ENCODE measurements around the gene C10orf105.

The C10orf105 gene

GRCh38 chr10:71719464-71720201, at the start of gene C10orf105:
C10orf105 (minus strand) TSS chr10:71719778; CDS start chr10:71716337, 3,441 bp downstream.
- no peak for DNase-seq

- DNase-seq = peak in 1 of 3 experiments; percentile 5
Measured at GRCh38 chr10:71767420-71768035, 48.0 kb upstream of the C10orf105 start.

- DNase-seq = peak in 1 of 3 experiments; percentile 18
Measured at GRCh38 chr10:71766717-71767419, 47.3 kb upstream of the C10orf105 start.

DNA sequence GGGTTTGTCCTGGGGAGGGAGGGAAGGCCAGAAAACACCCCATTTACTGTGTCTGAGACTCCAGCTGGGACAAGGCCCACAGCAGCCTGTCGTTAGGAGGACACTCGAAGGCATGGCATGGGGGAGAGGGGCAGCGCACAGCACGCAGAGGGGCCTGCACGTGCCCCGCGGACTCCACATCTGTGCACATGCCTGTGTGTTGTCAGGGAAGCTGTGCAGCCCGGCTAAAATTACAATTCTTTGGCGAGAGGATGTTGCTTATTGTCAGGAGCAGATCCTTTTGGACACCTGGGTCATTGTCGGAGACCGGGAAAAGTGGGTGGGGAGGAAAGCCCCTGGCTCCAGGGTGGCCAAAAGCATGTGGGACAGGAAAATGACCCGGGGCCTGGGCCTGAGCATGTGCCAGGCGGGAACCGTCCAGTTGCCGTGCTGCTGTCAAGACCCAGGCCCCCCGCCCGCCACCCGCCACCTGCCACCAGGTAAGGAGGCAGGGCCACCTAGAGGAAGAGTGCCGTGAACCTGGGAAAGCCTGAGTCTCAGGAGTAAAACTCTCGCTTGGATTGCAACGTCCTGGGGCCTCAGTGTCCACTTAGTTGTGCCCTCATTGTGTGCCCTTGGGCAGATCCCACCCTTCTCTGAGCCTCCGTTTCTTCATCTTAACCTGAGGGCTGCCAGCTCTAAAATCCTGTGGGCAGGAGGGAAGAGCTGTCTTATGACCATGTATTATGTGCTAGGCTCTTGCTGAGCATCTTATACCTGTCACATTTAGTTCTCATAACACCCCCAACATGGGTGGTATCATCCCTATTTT, 46.5 kb upstream of the C10orf105 start:
- DNase-seq = no peak

DNA sequence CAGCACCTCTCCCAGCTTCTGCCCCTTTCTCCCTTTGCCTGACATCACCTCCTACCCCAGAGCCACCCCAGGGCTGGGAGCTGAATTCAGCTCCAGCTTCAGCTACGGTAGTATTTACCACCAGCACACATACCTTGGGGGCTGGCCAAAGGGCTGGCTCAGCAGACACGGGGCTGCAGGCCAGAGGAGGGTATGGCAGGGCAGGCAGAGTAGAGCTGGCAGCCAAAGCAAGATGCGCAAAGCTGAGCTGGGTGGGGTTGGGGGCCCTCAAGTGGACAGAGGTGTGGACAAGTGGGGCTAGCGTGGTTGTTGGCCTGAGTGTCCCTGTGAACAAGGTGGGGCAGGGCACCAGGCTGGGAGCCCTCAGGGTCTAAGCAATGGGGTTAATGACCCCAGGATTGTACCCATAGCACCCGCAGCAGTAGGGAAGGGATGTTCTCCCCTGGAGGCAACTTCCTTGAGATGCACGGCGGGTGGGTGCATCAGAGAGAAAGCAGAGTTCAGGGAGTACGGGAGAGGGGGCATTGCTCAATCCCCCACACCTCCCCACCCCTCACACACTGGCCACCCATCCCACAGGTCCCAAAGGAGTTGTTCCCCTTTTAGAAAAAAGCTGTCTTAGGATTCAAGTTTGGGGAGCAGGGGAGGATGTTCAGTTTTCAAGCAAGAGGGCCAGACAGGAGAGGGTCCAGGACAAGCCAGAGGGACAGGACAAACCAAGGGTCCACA, 45.8 kb upstream of the C10orf105 start:
- DNase-seq = no peak

DNA sequence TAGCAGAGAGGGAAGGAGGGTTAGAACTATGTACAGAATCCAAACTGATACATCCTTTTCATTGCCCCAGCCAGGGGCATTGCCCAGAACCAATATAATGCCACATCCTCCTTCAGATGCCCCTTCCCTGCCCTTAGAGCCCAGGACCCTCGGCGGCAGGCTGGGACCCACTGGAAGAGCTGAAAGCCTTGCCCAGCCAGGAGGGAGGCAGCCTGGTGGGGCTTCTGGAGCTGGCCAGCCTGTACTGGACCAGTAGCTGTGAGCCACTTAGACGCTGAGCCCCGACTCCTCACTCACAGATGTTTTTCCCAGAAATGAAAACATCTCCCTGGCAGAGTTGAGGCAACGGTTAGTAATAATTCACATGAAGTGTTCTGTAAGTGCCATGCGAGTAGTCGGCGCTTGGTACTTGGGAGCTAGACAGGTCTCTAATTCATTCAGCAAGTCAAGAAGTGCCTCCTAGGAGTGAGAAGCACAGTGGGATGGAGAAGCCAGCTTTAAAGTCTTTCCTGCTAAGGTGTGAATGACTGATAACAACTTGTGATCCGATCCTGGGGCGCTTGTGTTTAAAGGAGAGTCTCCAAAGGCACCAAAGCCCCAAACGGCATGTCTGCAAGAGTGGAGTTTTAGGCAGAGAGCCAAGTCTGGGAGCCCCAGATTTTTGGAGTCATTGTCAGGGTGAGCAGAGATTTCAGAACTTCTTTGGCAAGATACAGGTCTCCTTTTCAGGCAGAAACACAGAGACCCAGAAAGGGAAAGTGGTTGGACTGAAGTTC, 44.0 kb upstream of the C10orf105 start:
- DNase-seq = peak in 1 of 3 experiments; percentile 34

DNA sequence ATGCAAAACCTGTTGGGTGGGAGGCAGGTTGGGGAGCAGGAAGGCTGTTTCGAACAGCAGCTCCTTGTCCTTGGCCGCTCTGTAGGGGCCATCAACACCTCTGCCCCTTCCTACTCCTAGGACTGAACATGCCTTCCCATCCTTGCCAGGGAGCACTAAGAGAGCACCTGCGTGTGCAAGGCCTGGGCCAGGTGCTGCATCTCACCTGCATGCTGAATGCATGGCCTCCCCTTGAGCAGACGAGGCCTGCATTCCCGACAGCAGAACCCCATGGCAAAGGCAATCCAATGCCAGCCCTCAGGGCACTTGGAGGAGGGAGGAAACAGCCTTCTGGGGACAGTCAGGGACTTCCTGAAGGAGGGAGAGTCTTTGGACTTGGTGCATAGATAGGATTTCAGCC, 42.7 kb upstream of the C10orf105 start:
- DNase-seq = no peak

DNA sequence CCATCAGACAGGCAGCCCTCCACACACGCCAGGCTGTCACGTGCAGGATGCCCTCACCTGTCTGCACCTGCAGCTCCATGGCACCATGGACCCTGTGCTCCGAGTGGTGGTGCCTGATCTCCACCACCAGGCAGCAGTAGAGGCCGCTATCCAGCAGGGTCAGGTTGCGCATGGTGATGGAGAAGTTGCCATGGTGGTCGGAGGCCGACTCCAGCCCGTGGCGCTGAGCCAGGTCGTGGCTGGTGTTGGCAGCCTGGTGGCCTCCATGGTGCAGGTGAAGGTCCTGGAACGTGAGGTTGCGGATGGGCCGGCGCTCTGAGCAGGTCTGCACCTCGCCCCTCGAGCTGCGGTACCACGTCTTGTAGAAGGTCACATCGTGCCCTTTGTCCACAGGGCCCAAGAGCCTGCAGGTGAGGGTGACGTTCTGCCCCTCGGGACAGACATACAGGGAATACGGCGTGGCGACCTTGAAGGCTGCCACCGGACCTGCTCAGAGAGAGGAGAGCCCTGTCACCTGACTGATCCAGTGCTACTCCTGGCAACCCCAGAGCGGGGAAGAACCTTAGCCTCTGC, 42.0 kb upstream of the C10orf105 start:
- DNase-seq = no peak

GRCh38 chr10:71761105-71761511, 41.5 kb upstream of the C10orf105 start:
- no peak for DNase-seq

GRCh38 chr10:71757399-71757922, 37.9 kb upstream of the C10orf105 start:
- DNase-seq = no peak

DNA sequence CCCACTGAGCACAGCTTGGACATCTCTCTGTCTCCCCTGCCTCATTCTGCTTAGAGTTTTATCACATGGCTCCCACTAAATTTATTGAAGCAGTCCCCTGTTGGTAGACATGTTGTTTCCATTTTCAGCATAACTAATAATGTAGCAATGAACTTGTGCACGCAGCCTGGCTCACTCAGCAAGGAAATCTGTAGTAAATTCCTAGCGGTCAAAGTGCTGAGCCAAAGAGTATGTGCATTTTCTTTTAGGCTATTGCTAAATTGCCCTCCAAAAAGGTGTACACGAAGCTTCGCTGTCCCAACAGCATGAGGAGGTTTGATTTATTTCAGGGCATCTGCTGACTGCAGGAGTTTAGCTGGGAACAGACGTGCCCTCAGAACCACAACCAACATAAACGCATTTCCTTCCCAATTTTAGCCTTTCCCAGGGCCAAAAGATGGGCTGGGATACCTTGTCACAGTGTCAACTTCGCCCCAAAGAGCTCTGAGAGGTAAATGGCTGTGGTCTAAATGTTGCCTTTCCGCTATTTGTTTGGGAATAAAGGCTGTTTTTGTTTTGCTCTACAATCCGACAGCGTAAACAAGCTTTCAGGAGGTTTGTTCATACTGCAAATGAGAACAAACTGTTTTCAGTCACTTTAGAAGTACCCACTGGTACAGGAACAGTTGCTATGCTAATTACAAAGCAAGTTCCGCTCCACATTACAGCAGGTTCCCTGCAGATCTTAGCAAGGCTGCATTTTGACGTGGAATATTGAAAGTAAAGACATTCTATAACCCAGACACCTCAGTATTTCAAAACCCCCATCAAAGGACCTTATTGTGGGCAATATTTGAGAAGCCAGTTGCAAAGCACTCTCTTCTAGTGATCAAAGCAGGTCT, 37.0 kb upstream of the C10orf105 start:
- no peak for DNase-seq

DNA sequence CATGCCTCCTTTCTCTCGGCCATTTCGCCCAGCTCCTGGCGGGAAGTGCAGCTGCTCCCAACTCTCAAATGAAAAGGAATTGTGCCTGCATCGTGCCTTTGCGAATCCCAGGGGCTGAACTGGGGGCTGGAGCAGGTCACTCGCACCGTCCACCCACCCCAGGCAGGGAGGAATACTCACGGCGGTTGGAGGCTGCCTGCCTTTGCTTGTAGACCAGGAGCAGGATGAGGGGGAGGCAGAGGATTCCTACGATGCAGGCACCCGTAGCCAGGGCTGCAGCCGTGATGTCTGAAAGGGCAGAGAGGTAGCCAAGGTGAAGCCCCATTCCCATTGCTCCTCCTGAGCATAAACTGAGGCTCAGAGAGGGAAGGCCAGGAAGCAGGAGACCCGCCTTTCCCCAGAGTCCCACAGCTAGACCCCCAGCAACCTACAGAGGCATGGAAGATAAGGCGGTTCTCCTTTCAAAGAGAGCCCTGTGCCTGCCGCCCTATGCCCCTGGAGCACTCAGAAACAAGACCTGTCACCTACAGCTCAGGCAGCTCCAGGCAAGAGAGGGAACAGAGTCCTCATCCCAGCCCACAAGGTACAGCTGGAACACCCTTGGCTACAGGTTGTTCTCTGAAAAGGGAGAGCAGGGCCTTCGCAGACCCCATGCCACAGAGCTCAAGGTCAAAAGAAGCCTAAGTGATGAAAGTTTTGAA, 35.8 kb upstream of the C10orf105 start:
- no peak for DNase-seq

GRCh38 chr10:71754562-71754961, 35.0 kb upstream of the C10orf105 start:
- no peak for DNase-seq

- DNase-seq = no peak
Measured at GRCh38 chr10:71753960-71754505, 34.5 kb upstream of the C10orf105 start.

DNA sequence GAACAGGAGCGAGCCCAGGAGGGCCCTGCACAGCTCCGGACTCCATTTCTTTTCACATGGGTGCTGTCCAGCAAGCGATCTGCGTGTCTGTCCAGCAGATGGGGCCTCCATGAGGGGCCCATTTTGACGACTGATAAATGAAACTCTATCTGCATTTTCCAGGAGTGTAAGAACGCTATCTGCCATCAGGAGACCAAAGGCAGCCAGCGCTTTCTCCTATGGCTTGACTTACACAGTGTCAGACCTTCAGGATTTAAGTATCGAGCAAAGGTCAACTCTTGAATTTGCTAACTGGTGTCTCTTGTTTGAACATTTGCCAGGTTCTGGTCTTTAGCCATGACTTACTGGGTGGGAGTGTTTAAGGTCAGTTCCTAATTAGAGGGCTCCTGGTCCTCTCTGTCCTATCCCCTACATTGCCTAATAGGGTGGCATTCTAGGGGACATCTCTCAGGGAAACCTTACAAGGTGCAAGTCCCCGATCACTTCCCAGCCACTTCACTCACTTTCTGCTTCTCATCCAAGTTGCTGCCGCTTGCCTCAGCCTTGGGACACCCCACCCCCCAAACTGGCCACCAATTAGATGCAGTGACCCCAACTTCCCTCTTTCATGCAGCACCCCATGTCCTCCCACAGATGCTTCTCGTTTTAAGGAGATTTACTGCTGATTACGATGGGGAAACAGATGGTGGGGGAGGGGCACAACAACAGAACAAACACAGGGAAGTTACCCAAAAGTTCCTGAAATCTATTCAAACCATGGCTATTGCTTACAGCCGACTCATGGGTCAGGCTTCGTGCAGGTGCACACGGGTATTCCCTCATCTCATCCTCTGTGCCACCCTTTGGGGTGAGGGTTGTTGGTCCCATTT, 33.7 kb upstream of the C10orf105 start:
- no peak for DNase-seq

- no peak for DNase-seq
Measured at GRCh38 chr10:71752391-71753090, 33.0 kb upstream of the C10orf105 start.
